Fibroblast of lung (primary cell): ENCODE data around the gene EMP3.

ENCODE experiments used
- EZH2 ChIP-seq: IDR thresholded peaks from 2 replicates; pipeline ENCODE4 v1.5.1; 2012; ENCODE audit warnings: low read length, control low read depth, mild to moderate bottlenecking; ENCODE audit errors: missing control alignments
- TF ChIP-seq, protein P1 (sequence below), 2 donors: IDR thresholded peaks in 1 of 2; conservative IDR thresholded peaks in 1 of 2; 1 replicate in 1 of 2; 2 replicates in 1 of 2; pipeline ENCODE4 v1.5.1; 2011 to 2012; ENCODE audit warnings: low read length in 2 of 2, control low read depth in 1 of 2, inconsistent platforms in 1 of 2, low read depth in 1 of 2, mild to moderate bottlenecking in 1 of 2

DNA sequence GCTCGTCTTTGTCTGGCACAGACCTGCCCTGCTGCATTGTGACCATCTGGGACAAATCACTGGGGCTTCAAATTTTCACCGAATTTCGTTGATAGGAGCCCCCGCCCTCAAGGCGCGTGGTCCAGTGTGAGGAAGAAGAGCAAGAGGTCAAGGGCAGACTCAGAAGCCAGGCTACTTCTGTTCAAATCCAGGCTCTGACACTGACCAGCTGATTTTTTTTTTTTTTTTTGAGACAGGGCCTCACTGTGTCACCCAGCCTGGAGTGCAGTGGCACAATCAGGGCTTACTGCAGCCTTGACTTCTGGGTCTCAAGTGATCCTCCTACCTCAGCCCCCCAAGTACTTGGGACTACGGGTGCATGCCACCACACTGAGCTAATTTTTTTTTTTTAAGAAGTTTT, 46.0 kb downstream of the EMP3 start:
- TF ChIP-seq, protein P1, sequence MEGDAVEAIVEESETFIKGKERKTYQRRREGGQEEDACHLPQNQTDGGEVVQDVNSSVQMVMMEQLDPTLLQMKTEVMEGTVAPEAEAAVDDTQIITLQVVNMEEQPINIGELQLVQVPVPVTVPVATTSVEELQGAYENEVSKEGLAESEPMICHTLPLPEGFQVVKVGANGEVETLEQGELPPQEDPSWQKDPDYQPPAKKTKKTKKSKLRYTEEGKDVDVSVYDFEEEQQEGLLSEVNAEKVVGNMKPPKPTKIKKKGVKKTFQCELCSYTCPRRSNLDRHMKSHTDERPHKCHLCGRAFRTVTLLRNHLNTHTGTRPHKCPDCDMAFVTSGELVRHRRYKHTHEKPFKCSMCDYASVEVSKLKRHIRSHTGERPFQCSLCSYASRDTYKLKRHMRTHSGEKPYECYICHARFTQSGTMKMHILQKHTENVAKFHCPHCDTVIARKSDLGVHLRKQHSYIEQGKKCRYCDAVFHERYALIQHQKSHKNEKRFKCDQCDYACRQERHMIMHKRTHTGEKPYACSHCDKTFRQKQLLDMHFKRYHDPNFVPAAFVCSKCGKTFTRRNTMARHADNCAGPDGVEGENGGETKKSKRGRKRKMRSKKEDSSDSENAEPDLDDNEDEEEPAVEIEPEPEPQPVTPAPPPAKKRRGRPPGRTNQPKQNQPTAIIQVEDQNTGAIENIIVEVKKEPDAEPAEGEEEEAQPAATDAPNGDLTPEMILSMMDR (conservative IDR thresholded peaks at IDR 0.05 in 1 of 2, IDR thresholded peaks at IDR 0.05 in 1 of 2; ENCODE audit: low read depth in 1 of 2, low read length in 2 of 2): no peak
- TF ChIP-seq EZH2: no peak
